Posterior vena cava (tissue), 2 donors: Measurements from ENCODE around the gene CPEB3. TPM values are rescaled to one million over a fixed set of nuclear protein-coding genes. Genes with fewer than 3 reads are reported as not detected.
"Not testable (repeated sequence)": the region's sequence is repeated elsewhere in the genome, so short reads cannot be mapped to it uniquely, and the experiment has no call there.

Experiments used
- DNase-seq: peaks from one replicate; pipeline ENCODE4 v3.0.0-alpha.2; 2020; ENCODE audit warnings: low spot score
- intact Hi-C, 2 donors: fragments of 100-400 bp; cut with DNase I; formaldehyde crosslinking; loops; one replicate each; pipeline versions ENCODE4 v1.14.1 to v1.14.2; 2022 to 2023
- long read RNA-seq, 2 donors: library from polyadenylated mRNA; unstranded; transcript quantifications; one replicate each; pipeline ENCODE4 v2.0.0, GENCODE V29; 2020 to 2021
- total RNA-seq, 2 donors: library from RNA; stranded (reverse); fragmentation: NEBNext Ultra II Directional; extraction: Animal tissue kit (Norgen Biotek cat#: 25700); gene quantifications; one replicate each; pipeline ENCODE4 v1.2.1, GENCODE V29; 2021
- donor health status: DM: yes; HTN: yes; CAD: no.
- donor health status: DM: yes; HTN: yes; CAD: no.

The CPEB3 gene
- 1 to 10 TPM; 3.1 to 3.5 TPM for total RNA-seq
- long read RNA-seq, donor 1, partial matches to known transcripts = 0 of 5 reads
- long read RNA-seq, donor 1, other reads (novel, unspliced or antisense) = 5 of 5 reads
- long read RNA-seq, donor 2, partial matches to known transcripts = 0 of 2 reads
- long read RNA-seq, donor 2, other reads (novel, unspliced or antisense) = 2 of 2 reads

GRCh38 chr10:92290837-92291615 is at the start of gene CPEB3, which contains the start of gene MARCHF5:
TSS of gene CPEB3 (minus strand) at chr10:92291078. CDS start at chr10:92240350, 50,728 bp downstream.
TSS of gene MARCHF5 (plus strand) at chr10:92291167. CDS start at chr10:92291495, 328 bp downstream.
- intact Hi-C loops = no loop called here
- DNase-seq = peak; percentile 99

GRCh38 chr10:92329927-92330326 is 39.0 kb upstream of the CPEB3 start:
- intact Hi-C loops, DNase-seq: not testable (repeated sequence)

- DNase-seq = no peak
Observed at GRCh38 chr10:92328993-92329392, 38.1 kb upstream of the CPEB3 start.

GRCh38 chr10:92327445-92328433 is 36.9 kb upstream of the CPEB3 start:
- intact Hi-C loops = no loop called here
- no peak for DNase-seq

More at GRCh38 chr10:92328993-92329392, 38.1 kb upstream of the CPEB3 start:
- intact Hi-C loops = no loop called here

GRCh38 chr10:92323079-92323478 is 32.2 kb upstream of the CPEB3 start:
- DNase-seq = no peak
- intact Hi-C loops = no loop called here

- no peak for DNase-seq
- intact Hi-C loops = no loop called here
Observed at GRCh38 chr10:92316610-92317009, 25.7 kb upstream of the CPEB3 start.

GRCh38 chr10:92313750-92314149 is 22.9 kb upstream of the CPEB3 start:
- DNase-seq = no peak
- intact Hi-C loops = no loop called here

- intact Hi-C loops = no loop called here
Observed at GRCh38 chr10:92309272-92309671, 18.4 kb upstream of the CPEB3 start.

GRCh38 chr10:92305133-92306072 is 14.5 kb upstream of the CPEB3 start:
- no peak for DNase-seq
- intact Hi-C loops = no loop called here

More at GRCh38 chr10:92309272-92309671, 18.4 kb upstream of the CPEB3 start:
- no peak for DNase-seq

GRCh38 chr10:92304061-92304460 is 13.2 kb upstream of the CPEB3 start:
- no peak for DNase-seq
- intact Hi-C loops = no loop called here

- intact Hi-C loops = no loop called here
- DNase-seq = no peak
Observed at GRCh38 chr10:92303096-92303495, 12.2 kb upstream of the CPEB3 start.

- DNase-seq = no peak
- intact Hi-C loops = no loop called here
Observed at GRCh38 chr10:92298487-92298886, 7.6 kb upstream of the CPEB3 start.

- no peak for DNase-seq
- intact Hi-C loops = no loop called here
Observed at GRCh38 chr10:92291921-92292845, 1.3 kb upstream of the CPEB3 start.

GRCh38 chr10:92291616-92291865 is 663 bp upstream of the CPEB3 start:
- no peak for DNase-seq
- intact Hi-C loops = no loop called here

GRCh38 chr10:92290076-92290836 is 622 bp downstream of the CPEB3 start:
- DNase-seq = no peak
- intact Hi-C loops = no loop called here

- no peak for DNase-seq
- intact Hi-C loops = no loop called here
Observed at GRCh38 chr10:92284112-92284704, 6.7 kb downstream of the CPEB3 start.
